Activated CD4-positive, alpha-beta T cell treated with anti-CD3 and anti-CD28 coated beads for 4 hours (primary cell): ENCODE data around the gene HSBP1L1.
A peak's percentile ranks its signal among the peaks of the same experiment; 100 is the strongest.
"Not testable (repeated sequence)": the region's sequence is repeated elsewhere in the genome, so short reads cannot be mapped to it uniquely, and the experiment has no call there.

Experiments used
- DNase-seq, 2 donors: peaks; one replicate each; pipeline ENCODE4 v3.0.0-alpha.2; 2020

HSBP1L1 gene

DNA sequence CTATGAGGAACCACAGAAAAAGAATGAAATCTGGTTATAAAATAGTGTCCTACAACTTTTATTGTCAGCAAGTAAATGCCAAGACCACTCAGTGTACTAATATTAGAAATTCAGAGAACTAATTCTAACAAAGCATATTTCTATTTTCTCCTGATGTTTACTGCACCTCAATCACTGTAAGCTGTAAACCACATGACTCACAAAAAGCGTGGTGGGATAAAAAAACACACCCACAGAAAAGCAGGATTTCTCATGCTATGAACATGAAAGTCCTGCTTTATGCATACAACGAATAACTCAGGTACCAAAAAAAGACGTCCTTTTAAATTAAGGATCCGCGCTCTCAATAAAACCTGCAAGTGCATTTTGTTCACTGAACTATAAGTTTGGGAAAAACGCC is 23.1 kb downstream of the HSBP1L1 start:
- DNase-seq, result no peak

DNA sequence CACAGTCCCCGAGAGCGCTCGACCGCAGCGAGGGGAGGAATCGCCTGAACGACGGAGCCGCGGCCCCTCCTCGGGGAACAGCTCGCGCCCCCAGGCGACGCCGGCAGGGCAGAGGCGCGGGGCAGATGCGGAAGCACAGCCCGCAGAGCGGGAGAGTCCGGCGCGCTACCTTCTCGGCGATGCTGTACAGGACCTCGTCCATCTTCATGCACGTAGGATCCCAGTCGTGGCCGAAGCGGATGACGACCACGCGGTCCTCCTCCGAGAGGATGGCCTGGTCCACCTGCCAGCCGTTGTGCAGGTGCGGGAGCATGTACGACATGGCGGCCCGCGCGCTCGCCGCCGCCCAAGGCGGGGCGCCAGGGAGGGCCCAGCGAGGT is 23.6 kb downstream of the HSBP1L1 start:
- DNase-seq, result peak; percentile 43 to 58

GRCh38 chr18:79988451-79989194 is 24.2 kb downstream of the HSBP1L1 start, which contains the start of gene TXNL4A:
TSS of gene TXNL4A (minus strand) at chr18:79988563. CDS start at chr18:79988392, 171 bp downstream.
- peak; percentile 82 to 85 for DNase-seq

GRCh38 chr18:79989195-79989497 is 24.7 kb downstream of the HSBP1L1 start:
- no peak for DNase-seq

GRCh38 chr18:79991494-79991893 is 27.1 kb downstream of the HSBP1L1 start:
- DNase-seq, result no peak

DNA sequence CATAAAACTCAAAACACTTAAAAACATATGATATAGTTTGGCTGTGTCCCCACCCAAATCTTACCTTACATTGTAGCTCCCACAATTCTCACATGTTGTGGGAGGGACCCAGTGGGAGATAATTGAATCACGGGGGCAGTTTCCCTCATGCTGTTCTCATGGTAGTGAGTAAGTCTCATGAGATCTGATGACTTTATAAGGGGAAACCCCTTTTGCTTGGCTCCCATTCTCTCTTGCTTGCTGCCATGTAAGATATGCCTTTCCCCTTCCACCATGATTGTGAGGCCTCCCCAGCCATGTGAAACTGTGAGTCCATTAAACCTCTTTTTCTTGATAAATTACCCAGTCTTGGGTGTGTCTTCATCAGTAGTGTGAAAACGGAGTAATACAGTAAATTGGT is 35.3 kb downstream of the HSBP1L1 start:
- not testable (repeated sequence) for DNase-seq

- DNase-seq, result no peak
These were observed 36.4 kb downstream of the HSBP1L1 start for GRCh38 chr18:80000877-80001276.

DNA sequence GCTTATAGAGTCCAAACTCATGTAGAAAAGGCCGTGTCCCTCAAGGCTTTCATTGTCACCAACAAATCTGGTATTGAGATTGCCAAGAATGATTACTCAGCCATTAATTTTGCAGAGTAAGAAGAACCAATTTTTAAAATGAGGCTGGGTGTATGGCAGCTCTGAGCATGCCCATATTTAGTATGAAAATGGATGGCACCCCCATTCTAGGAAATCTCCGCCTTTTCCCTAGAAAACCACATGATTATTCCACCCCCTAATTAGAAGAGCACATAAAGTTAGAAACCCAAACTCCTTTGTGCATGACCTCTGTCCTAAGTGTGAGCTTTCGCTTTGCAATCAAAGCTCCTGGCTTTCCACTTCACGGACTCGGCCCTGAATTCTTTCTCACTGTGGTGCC is 38.0 kb downstream of the HSBP1L1 start:
- no peak for DNase-seq

DNA sequence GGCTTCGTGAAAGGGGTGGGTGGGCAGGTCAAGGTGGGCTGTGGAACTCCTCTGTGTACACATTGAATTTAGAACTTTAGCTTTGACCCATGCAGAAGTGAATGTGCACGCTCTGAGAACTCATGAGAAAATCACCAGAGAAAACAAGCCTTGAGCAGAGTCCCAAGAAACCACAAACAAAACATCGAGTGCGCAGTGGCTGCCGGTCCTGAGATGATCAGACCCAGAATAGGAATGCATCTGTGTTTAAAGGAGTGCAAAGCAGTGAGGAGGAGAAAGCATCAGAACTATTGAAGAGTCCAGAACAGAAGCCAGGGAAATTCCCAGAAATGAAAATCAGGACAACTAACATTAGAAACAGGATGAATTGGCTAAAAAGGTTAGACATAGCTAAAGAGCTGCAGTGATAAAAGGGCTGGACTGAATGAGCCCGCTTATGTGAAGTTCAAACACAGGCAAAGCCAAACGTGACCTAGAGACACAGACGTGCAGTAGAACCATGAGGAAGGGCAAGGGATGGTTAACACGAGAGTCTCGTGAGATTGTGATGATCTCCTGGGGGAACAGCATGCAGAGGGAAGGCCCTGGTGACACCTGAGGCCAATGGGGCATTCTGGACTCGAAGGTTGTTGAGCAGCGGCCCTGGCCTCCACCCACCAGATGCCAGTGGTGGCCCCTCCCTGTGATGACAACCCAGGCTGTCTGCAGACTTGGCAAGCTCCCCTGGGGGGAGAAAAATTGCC is 40.3 kb downstream of the HSBP1L1 start:
- DNase-seq, result no peak

DNA sequence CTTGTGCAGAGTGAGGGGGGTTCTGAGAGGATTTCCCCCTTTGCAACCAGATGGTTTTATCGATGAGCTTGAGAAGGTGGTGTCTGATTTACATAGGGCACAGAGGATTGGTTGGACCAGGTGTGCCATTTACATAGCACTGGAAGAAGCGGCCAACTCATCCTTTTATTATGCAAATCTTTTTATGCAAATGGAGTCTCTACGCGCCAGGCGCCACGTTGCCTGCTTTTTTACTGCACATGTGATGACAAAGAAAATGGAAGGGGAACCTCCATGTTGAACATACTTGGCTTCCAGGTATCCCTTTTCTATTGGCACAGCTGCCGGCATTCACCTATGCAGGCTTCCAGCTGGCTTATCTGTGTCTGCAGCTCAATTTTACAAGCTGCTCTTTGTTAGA is 42.3 kb downstream of the HSBP1L1 start:
- DNase-seq, result no peak

DNA sequence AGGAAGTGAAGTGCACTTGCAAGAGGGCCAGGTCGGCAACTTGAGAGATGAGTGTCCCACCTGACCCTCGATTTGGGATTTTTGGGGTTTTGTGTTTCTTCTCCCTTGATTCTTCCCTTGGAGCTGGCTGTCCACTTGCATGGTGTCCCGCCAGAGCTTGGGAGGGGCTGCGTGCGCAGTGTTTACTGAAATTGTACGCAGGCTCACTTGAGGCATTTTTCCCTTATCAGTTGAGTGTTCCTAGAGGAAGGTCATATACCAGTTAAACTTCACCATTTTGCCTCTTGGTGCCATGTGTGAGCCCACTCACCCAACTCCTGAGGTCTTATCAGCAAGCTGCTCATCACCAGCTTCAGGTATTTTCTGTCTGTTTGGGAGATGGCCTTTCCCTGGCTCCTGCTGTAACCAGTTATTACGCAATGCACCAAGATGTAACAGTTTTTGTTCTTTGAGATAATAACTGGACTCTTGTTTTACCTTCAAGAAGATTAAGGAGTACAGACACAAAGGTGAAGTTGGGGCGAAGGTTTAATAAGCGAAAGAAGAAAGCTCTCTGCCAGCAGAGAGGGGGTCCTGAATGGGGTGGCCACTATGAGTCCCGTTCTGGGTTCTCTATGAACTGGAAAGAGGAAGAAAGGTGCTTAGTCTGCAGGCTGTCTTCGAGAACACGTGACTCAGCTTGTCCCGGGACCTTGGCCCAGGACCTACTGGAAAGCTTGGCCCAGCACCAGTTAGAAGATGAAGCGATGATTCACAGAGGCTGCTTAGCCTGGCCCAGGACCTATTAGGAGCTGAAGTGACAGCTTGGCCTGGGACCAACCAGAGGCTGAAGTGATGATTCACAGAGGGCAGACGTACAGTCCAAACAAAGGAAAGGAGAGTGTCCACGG is 45.5 kb downstream of the HSBP1L1 start:
- DNase-seq, result no peak

- DNase-seq, result no peak
These were observed 46.1 kb downstream of the HSBP1L1 start for GRCh38 chr18:80010551-80010906.

- not testable (repeated sequence) for DNase-seq
These were observed 47.2 kb downstream of the HSBP1L1 start for GRCh38 chr18:80011496-80012137.

DNA sequence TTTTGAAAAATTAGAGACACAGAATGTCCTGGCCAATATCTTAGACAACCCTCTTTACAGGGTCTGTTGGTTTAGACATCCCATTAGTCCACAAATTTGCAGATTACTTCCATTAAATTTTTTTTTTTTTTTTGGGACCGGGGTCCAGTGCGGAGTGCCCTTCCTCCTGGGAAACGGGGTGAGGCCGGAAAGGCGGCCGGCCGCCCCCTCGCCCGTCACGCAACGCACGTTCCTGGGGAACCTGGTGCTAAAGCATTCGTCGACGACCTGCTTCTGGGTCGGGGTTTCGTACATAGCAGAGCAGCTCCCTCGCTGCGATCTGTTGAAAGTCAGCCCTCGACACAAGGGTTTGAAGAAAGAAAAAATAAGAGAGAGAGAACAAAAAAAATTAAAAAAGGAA is 48.3 kb downstream of the HSBP1L1 start:
- no peak for DNase-seq
